Endothelial cell of umbilical vein (primary cell): ENCODE data around the gene EEFSEC. TPM values are rescaled to one million over a fixed set of nuclear protein-coding genes. Genes with fewer than 3 reads are reported as not detected.
A peak's percentile ranks its signal among the peaks of the same experiment; 100 is the strongest.

Experiments used
- BruUV-seq: library from RNA; stranded (reverse); fragments of 400-500 nt; replicated peaks from 2 replicates; lab custom pipeline; 2021; lab: Mats Ljungman, UMichigan
- CTCF ChIA-PET: fragments of 300-600, 350-600 bp; sonication (Branson Sonifier 250); formaldehyde crosslinking; loops from one replicate; lab custom pipeline; 2021; ENCODE audit warnings: antibody characterized with exemption, inconsistent platforms; lab: Charles Lee
- POLR2A ChIA-PET: fragments of 300-600, 350-600 bp; sonication (Branson Sonifier 250); formaldehyde crosslinking; loops from one replicate; lab custom pipeline; 2021; ENCODE audit warnings: antibody characterized with exemption, inconsistent platforms; lab: Charles Lee
- DNase-seq: peaks from one replicate; pipeline ENCODE4 v3.0.0-alpha.2; 2011; ENCODE audit warnings: low read depth, low spot score
- FAIRE-seq: peaks from 2 replicates; lab custom pipeline; 2011; peaks lifted over from hg19 to GRCh38; lab: Jason Lieb, UNC
- H2AFZ ChIP-seq: 2 replicates; pipeline ENCODE4 v1.6.0; 2012; ENCODE audit warnings: low read depth, low read length, control low read depth, inconsistent platforms
- H3K27ac ChIP-seq: 2 replicates; pipeline ENCODE4 v1.5.1; 2011; ENCODE audit warnings: low read depth, mild to moderate bottlenecking, control low read depth, low read length, moderate library complexity; ENCODE audit not compliant: insufficient read depth
- H3K27me3 ChIP-seq, 2 experiments: 2 replicates each; pipeline versions ENCODE4 v1.6.0 to v1.6.1; 2011; ENCODE audit warnings: low read length in 2 of 2, mixed read lengths in 1 of 2; ENCODE audit not compliant: control insufficient read depth in 2 of 2, insufficient read depth in 2 of 2
- H3K36me3 ChIP-seq, 2 experiments: 2 replicates in 1 of 2; 3 replicates in 1 of 2; pipeline ENCODE4 v1.5.1; 2011; ENCODE audit warnings: low read length in 2 of 2, mild to moderate bottlenecking in 1 of 2, moderate library complexity in 1 of 2; ENCODE audit not compliant: control insufficient read depth in 2 of 2, insufficient read depth in 2 of 2; ENCODE audit errors: extremely low read depth in 1 of 2
- H3K4me1 ChIP-seq: 3 replicates; pipeline ENCODE4 v1.5.1; 2011; ENCODE audit warnings: mild to moderate bottlenecking, low read length; ENCODE audit not compliant: control insufficient read depth, insufficient read depth; ENCODE audit errors: extremely low read depth
- H3K4me2 ChIP-seq: 2 replicates; pipeline ENCODE4 v1.6.1; 2011; ENCODE audit warnings: low read length, control low read depth, mixed read lengths; ENCODE audit not compliant: insufficient read depth
- H3K4me3 ChIP-seq, 3 experiments: fragments of 200-600 bp in 1 of 3; sonication (generic), shearing (Covaris generic) in 1 of 3; replicated peaks in 1 of 3; 2 replicates each; pipeline ENCODE4 v1.5.1; 2011 to 2016; ENCODE audit warnings: control low read depth in 3 of 3, low read length in 3 of 3, mild to moderate bottlenecking in 2 of 3, inconsistent platforms in 1 of 3, low read depth in 1 of 3, moderate library complexity in 1 of 3; ENCODE audit not compliant: insufficient read depth in 1 of 3
- H3K79me2 ChIP-seq: 2 replicates; pipeline ENCODE4 v1.6.0; 2012; ENCODE audit warnings: low read length, inconsistent platforms; ENCODE audit not compliant: control insufficient read depth, insufficient read depth
- H3K9ac ChIP-seq: replicated peaks from 2 replicates; pipeline ENCODE3; 2011; ENCODE audit warnings: low read length, control low read depth; ENCODE audit not compliant: insufficient read depth; ENCODE audit errors: extremely low read depth
- H3K9me1 ChIP-seq: replicated peaks from 3 replicates; pipeline ENCODE4 v1.6.0; 2011; ENCODE audit warnings: mild to moderate bottlenecking, low read length; ENCODE audit not compliant: control insufficient read depth, insufficient read depth; ENCODE audit errors: extremely low read depth
- H3K9me3 ChIP-seq: replicated peaks from 2 replicates; pipeline ENCODE4 v1.5.1; 2012; ENCODE audit warnings: low read length, inconsistent platforms; ENCODE audit not compliant: control insufficient read depth, insufficient read depth
- H4K20me1 ChIP-seq: replicated peaks from 2 replicates; pipeline ENCODE3; 2011; ENCODE audit warnings: mild to moderate bottlenecking, low read length; ENCODE audit not compliant: control insufficient read depth, insufficient read depth; ENCODE audit errors: extremely low read depth
- CTCF ChIP-seq, 2 donors: IDR thresholded peaks; 1 replicate in 1 of 2; 2 replicates in 1 of 2; pipeline ENCODE4 v1.5.1; 2011; ENCODE audit warnings: low read length in 2 of 2, mild to moderate bottlenecking in 2 of 2, moderate library complexity in 2 of 2, control low read depth in 1 of 2, inconsistent platforms in 1 of 2, low read depth in 1 of 2; ENCODE audit not compliant: insufficient read depth in 1 of 2; ENCODE audit errors: extremely low read depth in 1 of 2
- EZH2 ChIP-seq: IDR thresholded peaks from 2 replicates; pipeline ENCODE4 v1.6.1; 2012; ENCODE audit warnings: borderline replicate concordance, low read depth, mild to moderate bottlenecking, moderate library complexity, low read length, inconsistent platforms; ENCODE audit not compliant: severe bottlenecking
- MYC ChIP-seq: IDR thresholded peaks from one replicate; pipeline ENCODE4 v1.6.1; 2011; ENCODE audit warnings: mild to moderate bottlenecking, low read depth, low read length
- POLR2A ChIP-seq: IDR thresholded peaks from 2 replicates; pipeline ENCODE4 v1.6.1; 2012; ENCODE audit warnings: low read depth, mild to moderate bottlenecking, control low read depth, low read length
- POLR2AphosphoS5 ChIP-seq: IDR thresholded peaks from 2 replicates; pipeline ENCODE4 v1.6.1; 2012; ENCODE audit warnings: low read depth, mild to moderate bottlenecking, control low read depth, low read length, moderate library complexity; ENCODE audit not compliant: insufficient read depth
- dilution Hi-C: fragments of 300-500 bp; cut with MboI; formaldehyde crosslinking; loops from one replicate; pipeline ENCODE4 v1.15.0; 2019; ENCODE audit warnings: low sequenced_read_pairs; ENCODE audit not compliant: extremely low pct_ligation_motif_present
- intact Hi-C: fragments of 100-400 bp; cut with micrococcal nuclease; formaldehyde crosslinking; loops from one replicate; pipeline ENCODE4 v1.10.0; 2022
- polyA plus RNA-seq, 4 experiments: library from polyadenylated mRNA; depleted of rRNA in 3 of 4; stranded (reverse) in 3 of 4; unstranded in 1 of 4; fragments of >200 nt; gene quantifications; 2 replicates each; pipeline versions ENCODE4 v1.2.1 to v1.2.3, GENCODE V29; 2011 to 2012; ENCODE audit warnings: missing spikeins in 1 of 4
- total RNA-seq: library from RNA; stranded (reverse); gene quantifications from 2 replicates; pipeline ENCODE4 v1.2.3, GENCODE V29; 2021
- TF ChIP-seq, protein P1 (sequence below): IDR thresholded peaks from 2 replicates; pipeline ENCODE4 v1.6.1; 2011; ENCODE audit not compliant: insufficient read depth, insufficient read length

Gene EEFSEC
- total and polyA plus RNA-seq, 2 donors (not counting 3 experiments of a cell fraction or from before 2014, with no cell fraction given), result 13.1 to 14.5 TPM

DNA sequence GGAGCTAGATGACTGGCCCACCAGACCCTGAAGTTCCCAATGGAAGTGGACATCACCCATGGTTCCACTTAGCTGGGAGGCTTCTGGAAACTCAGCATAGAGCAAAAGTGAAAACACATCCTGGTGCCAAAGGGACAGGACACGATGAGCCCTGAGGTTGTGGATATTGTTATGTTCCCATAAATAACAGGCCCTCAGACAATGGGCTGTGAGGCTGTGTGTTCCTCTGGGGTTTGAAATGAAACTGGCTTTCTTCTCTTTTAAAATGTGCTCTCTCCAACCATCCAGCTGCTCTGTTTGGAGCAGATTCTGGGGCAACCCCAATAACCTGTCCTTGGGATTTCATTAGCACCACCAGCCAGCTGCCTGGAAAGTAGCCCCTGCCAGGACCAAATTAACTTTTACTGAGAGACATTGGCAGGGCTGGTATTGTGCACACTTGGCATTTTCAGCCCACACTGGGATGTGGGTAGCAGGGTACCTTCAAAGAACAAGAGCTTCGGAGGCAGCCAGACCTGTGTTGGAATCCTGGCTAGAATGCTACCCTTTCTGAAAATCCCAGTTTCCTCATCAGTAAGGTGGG lies 215.9 kb downstream of the EEFSEC start:
- Histone ChIP-seq H3K36me3 (no peaks in the 10 kb centered on the region), H3K9me1 (no peaks in the 10 kb centered on the region), H3K4me1 (peaks cover 3% of the 10 kb centered on the region), H3K27ac (no peak overlapping the region), H3K4me2 (no peak overlapping the region), H3K27me3 (no peaks in the 10 kb centered on the region), H4K20me1 (no peaks in the 10 kb centered on the region), H2AFZ (no peak overlapping the region), H3K9me3 (no peaks in the 10 kb centered on the region), H3K79me2 (no peaks in the 10 kb centered on the region), H3K9ac (no peak overlapping the region), H3K4me3 (no peak overlapping the region)
- POLR2A ChIA-PET, result no interaction called here
- CTCF ChIA-PET, result interaction anchor here (0.7 to 1.5 kb wide), 3 partner anchors 30 to 128 kb away, joined by 3 to 4 read pairs (median 3); no protein-coding TSS in a partner anchor
- FAIRE-seq (peak; percentile 56), DNase-seq (no peak)
- dilution Hi-C loops (no loop called here), intact Hi-C loops (no loop called here)
- no peak for TF ChIP-seq POLR2A
- TF ChIP-seq CTCF (IDR thresholded peaks at IDR 0.05; ENCODE audit: extremely low read depth in 1 of 2, insufficient read depth in 1 of 2, low read depth in 1 of 2, low read length in 2 of 2), result no peak
- TF ChIP-seq POLR2AphosphoS5, result no peak
- TF ChIP-seq MYC, result no peak
- TF ChIP-seq, protein P1, sequence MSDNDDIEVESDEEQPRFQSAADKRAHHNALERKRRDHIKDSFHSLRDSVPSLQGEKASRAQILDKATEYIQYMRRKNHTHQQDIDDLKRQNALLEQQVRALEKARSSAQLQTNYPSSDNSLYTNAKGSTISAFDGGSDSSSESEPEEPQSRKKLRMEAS, result no peak
- TF ChIP-seq EZH2, result no peak
- BruUV-seq, result no TSS peak
